GM12872 (cell line): Measurements from ENCODE around the gene POLR2I.
A peak's percentile ranks its signal among the peaks of the same experiment; 100 is the strongest.

Experiments used
- CTCF ChIP-seq: IDR thresholded peaks from 3 replicates; pipeline ENCODE4 v1.5.1; 2011; ENCODE audit warnings: low read depth, mild to moderate bottlenecking, low read length, moderate library complexity; ENCODE audit not compliant: insufficient read depth

Gene POLR2I

GRCh38 chr19:36140304-36141038 lies 25.8 kb upstream of the POLR2I start:
- no peak for TF ChIP-seq CTCF

GRCh38 chr19:36139473-36140303 lies 25.0 kb upstream of the POLR2I start, which contains the start of gene CAPNS1:
TSS of gene CAPNS1 (plus strand) at chr19:36140066. CDS start at chr19:36141012, 946 bp downstream.
- TF ChIP-seq CTCF, result peak; percentile 34; the same call in 2 of the 3 replicates

- no peak for TF ChIP-seq CTCF
Observed at GRCh38 chr19:36139120-36139472, 24.4 kb upstream of the POLR2I start.

- no peak for TF ChIP-seq CTCF
Observed at GRCh38 chr19:36136964-36137686, 22.4 kb upstream of the POLR2I start.

GRCh38 chr19:36128392-36128736 lies 13.7 kb upstream of the POLR2I start:
- no peak for TF ChIP-seq CTCF

GRCh38 chr19:36125557-36125956 lies 10.9 kb upstream of the POLR2I start:
- no peak for TF ChIP-seq CTCF

- TF ChIP-seq CTCF, result no peak
Observed at GRCh38 chr19:36121486-36122124, 6.9 kb upstream of the POLR2I start.
